Ectodermal cell (in vitro differentiated cells): ENCODE results near the gene AANAT.

Source experiments
- H3K27ac ChIP-seq: 2 replicates; pipeline ENCODE4 v1.7.0; 2013; ENCODE audit warnings: mild to moderate bottlenecking, low read depth, low read length; ENCODE audit not compliant: insufficient read depth, poor library complexity, severe bottlenecking
- H3K27me3 ChIP-seq: 2 replicates; pipeline ENCODE4 v1.7.0; 2013; ENCODE audit warnings: mild to moderate bottlenecking, low read length; ENCODE audit not compliant: insufficient read depth, control insufficient read depth, poor library complexity, severe bottlenecking
- H3K36me3 ChIP-seq: one replicate; pipeline ENCODE4 v1.7.0; 2013; ENCODE audit warnings: low read length; ENCODE audit not compliant: control insufficient read depth, insufficient read depth
- H3K4me1 ChIP-seq: one replicate; pipeline ENCODE4 v1.7.0; 2013; ENCODE audit warnings: low read length; ENCODE audit not compliant: control insufficient read depth, insufficient read depth
- H3K4me3 ChIP-seq: 2 replicates; pipeline ENCODE4 v1.7.0; 2013; ENCODE audit warnings: low read depth, low read length, control low read depth; ENCODE audit not compliant: insufficient read depth
- H3K9me3 ChIP-seq: 2 replicates; pipeline ENCODE4 v1.7.0; 2013; ENCODE audit warnings: mild to moderate bottlenecking, low read length, moderate library complexity; ENCODE audit not compliant: control insufficient read depth
- WGBS, 2 experiments: methylation state at CpG; one replicate each; pipeline ENCODE4 v1.1.7; 2013; ENCODE audit warnings: missing lambda C conversion rate in 2 of 2; 5-methylcytosine and 5-hydroxymethylcytosine counted together

Gene AANAT

DNA sequence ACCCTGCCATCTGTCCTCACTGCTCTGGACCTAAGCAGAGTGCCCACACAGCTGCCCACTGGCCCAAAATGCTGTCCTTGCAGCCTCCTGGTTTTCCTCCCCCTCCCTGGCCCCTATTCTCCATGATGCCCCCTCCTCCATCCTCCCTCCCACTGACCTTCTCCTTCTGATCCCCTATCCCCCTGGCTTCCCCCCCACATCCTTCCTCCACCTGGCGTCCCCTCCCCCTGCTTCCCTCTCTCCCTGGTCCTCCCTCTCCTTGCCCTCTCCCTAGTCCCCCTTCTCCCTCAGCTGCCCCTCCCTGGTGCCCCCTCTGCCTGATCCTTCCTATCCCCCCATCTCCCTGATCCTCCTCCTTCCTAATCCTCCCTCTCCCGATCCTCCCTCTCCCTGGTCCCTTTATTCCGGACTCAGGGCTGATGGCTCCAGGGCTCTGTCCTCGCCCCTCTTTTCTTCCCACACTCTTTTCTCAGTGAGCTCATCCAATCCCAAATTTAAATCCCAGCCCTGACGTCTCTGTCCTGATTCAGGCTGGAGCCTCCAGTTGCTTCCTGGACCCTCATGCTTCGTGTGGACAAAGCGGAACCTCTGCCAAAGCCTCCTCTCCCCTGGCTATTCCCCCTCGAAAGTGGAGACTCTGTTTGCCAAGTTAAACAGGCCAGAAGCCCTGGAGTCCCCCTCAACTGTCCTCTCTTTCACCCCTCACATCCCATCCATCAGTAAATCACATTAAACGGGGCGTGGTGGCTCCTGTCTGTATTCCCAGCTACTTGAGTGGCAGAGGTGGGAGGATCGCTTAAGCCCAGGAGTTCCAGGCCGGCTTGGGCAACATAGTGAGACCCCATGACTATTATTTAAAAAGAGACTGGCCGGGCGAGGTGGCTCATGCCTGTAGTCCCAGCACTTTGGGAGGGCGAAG is 51.9 kb downstream of the AANAT start:
- no peaks in the 10 kb centered on the region for H3K4me1 ChIP-seq
- peak overlapping the region; percentile 26 for H3K27ac ChIP-seq
- H3K27me3 ChIP-seq = peaks cover 13% of the 10 kb centered on the region
- H3K9me3 ChIP-seq = no peaks in the 10 kb centered on the region
- WGBS, 2 experiments = 72 to 75% methylated on average over 15 of the region's 15 CpGs
- H3K36me3 ChIP-seq = no peaks in the 10 kb centered on the region
- no peak overlapping the region for H3K4me3 ChIP-seq
